Retinal pigment epithelial cell (primary cell): ENCODE measurements around the gene LZTR1.
"Not testable (repeated sequence)": the region's sequence is repeated elsewhere in the genome, so short reads cannot be mapped to it uniquely, and the experiment has no call there.

Experiments
- DNase-seq: peaks from one replicate; pipeline ENCODE4 v3.0.0-alpha.2; 2010; ENCODE audit warnings: low read depth
- H3K4me3 ChIP-seq: 2 replicates; pipeline ENCODE4 v1.5.1; 2011; ENCODE audit warnings: mild to moderate bottlenecking, low read length, control low read depth, moderate library complexity
- TF ChIP-seq, protein P1 (sequence below): conservative IDR thresholded peaks from 2 replicates; pipeline ENCODE4 v1.5.1; 2011; ENCODE audit warnings: low read depth, low read length, control low read depth, inconsistent platforms

The LZTR1 gene

DNA sequence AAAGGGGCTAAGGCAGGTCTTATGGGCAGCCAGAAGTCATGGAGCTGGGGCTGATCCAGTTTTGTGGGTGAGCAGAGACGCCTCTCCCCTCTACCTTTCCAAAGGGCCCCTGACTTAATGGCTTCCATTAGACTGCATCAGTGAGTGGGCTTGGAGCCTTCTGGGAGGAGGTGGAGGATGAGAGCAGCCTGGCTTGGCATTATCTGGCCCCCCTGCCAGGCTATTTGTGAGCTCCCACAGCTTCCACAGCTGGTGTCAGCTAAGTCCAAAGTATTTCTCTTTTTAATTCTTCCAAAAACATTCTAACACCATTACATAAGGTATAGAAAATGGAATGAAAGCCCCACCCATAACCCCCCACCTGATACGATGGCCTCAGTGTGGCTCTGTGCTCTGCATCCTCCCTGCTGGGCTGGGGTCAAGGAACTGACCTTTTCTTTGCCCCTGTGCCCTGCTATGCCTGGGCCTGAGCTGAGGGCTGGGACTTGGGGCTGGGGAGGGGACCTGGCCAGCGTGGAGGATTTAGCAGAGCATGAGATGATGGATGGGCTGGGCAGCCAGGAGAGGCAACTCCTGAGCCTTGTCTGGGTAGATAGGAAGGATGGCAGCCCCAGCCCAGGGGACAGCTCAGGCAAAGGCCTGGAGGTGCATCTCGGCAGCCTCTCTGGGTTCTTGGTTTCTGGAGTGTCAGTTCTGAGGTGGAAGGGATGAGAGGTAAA is 11.0 kb upstream of the LZTR1 start:
- TF ChIP-seq, protein P1, sequence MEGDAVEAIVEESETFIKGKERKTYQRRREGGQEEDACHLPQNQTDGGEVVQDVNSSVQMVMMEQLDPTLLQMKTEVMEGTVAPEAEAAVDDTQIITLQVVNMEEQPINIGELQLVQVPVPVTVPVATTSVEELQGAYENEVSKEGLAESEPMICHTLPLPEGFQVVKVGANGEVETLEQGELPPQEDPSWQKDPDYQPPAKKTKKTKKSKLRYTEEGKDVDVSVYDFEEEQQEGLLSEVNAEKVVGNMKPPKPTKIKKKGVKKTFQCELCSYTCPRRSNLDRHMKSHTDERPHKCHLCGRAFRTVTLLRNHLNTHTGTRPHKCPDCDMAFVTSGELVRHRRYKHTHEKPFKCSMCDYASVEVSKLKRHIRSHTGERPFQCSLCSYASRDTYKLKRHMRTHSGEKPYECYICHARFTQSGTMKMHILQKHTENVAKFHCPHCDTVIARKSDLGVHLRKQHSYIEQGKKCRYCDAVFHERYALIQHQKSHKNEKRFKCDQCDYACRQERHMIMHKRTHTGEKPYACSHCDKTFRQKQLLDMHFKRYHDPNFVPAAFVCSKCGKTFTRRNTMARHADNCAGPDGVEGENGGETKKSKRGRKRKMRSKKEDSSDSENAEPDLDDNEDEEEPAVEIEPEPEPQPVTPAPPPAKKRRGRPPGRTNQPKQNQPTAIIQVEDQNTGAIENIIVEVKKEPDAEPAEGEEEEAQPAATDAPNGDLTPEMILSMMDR = no peak
- no peak overlapping the region for H3K4me3 ChIP-seq

DNA sequence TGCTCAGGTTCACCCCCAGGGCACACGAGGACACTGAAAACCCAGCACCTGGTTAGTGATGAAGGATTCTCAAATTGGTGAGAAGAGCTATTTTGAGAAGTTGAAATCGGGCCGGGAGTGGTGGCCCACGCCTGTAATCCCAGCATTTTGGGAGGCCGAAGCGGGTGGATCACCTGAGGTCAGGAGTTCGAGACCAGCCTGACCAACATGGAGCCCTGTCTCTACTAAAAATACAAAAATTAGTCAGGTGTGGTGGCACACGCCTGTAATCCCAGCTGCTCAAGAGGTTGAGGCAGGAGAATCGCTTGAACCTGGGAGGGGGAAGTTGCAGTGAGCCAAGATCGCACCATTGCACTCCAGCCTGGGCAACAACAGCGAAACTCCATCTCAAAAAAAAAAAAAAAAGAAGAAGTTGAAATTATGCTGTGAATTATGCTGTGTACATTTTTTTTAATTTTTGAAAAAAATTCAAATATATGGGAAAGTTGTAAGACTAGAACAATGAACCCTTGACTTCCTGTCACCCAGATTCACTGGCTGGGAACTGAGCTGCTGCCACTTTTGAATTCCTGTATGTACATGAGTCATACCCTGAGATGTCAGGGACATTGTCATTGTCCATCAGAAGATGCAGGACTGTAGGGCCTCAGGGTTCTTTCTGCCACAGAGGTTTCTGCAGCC is 9.9 kb upstream of the LZTR1 start:
- not testable (repeated sequence) for H3K4me3 ChIP-seq, DNase-seq

More for the DNA sequence above, 11.0 kb upstream of the LZTR1 start:
- DNase-seq = no peak

DNA sequence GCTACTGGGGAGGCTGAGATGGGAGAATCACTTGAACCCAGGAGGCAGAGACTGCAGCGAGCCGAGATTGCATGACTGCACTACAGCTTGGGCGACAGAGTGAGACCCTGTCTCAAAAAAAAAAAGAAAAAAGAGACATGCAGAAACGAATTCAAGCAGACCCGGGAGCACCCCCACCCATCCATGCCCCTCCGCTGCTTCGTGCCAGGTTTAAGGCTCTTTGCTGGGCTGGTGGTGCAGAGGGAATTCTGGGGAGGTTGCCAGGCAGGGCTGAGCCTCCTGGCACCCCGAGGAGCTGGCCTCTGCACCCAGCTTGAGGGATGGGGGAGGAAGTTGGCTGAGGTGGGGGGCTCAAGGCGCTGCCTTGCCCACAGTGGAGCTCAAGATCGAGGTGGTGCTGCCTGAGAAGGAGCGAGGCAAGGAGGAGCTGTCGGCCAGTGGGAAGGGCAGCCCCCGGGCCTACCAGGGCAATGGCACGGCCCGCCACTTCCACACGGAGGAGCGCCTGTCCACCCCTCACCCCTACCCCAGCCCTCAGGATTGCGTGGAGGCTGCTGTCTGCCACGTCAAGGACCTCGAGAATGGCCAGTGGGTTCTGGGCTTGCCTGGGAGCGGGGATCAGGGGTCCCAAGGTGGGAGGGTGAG is 9.0 kb upstream of the LZTR1 start:
- TF ChIP-seq, protein P1 = no peak
- H3K4me3 ChIP-seq = no peak overlapping the region
- no peak for DNase-seq

DNA sequence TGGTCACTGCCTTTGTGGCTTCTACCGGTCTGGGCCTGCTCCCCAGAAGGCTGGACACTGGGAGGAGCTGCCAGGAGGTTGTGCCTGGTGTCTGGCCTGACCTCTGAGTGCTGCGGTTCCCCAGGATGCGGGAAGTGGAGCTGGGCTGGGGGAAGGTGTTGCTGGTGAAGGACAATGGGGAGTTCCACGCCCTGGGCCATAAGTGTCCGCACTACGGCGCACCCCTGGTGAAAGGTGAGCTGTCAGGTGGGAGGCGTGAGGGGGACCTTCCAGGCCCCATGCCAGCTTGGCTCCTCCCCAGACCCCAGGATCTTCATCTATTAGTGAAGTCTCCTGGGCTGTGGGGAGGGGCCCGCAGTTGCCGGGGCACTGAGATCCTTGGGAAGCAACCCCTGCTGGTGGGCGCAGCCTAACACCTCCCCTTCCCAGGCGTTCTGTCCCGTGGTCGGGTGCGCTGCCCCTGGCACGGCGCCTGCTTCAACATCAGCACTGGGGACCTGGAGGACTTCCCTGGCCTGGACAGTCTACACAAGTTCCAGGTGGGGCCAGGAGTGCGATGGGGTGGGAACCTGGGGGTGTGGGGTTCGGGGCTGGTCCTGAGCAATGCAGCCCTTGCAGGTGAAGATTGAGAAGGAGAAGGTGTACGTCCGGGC is 8.3 kb upstream of the LZTR1 start:
- no peak overlapping the region for H3K4me3 ChIP-seq
- TF ChIP-seq, protein P1 = no peak
- no peak for DNase-seq

DNA sequence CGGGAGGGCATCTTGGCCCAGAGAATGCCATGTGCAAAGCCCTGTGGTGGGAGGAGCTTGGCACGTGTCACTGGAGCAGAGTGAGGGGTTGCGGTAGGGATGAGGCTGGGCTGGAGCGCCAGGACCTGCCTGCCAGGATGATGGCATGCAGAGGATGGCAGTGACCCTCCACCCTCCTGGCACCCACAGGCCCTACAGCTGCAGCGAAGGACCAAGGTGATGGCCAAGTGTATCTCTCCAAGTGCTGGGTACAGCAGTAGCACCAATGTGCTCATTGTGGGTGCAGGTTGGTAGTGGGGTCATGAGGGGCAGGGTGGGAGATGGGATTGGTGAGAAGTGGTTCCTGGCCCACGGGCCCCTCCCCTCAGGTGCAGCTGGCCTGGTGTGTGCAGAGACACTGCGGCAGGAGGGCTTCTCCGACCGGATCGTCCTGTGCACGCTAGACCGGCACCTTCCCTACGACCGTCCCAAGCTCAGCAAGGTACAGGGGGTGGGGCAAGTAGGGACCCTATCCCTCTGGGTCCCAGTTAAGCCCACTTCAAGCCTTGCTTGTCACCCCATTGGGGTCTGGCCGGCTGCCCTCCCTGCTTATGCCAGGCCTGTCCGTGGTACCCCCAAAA is 7.7 kb upstream of the LZTR1 start:
- TF ChIP-seq, protein P1 = no peak
- H3K4me3 ChIP-seq = no peak overlapping the region
- no peak for DNase-seq

DNA sequence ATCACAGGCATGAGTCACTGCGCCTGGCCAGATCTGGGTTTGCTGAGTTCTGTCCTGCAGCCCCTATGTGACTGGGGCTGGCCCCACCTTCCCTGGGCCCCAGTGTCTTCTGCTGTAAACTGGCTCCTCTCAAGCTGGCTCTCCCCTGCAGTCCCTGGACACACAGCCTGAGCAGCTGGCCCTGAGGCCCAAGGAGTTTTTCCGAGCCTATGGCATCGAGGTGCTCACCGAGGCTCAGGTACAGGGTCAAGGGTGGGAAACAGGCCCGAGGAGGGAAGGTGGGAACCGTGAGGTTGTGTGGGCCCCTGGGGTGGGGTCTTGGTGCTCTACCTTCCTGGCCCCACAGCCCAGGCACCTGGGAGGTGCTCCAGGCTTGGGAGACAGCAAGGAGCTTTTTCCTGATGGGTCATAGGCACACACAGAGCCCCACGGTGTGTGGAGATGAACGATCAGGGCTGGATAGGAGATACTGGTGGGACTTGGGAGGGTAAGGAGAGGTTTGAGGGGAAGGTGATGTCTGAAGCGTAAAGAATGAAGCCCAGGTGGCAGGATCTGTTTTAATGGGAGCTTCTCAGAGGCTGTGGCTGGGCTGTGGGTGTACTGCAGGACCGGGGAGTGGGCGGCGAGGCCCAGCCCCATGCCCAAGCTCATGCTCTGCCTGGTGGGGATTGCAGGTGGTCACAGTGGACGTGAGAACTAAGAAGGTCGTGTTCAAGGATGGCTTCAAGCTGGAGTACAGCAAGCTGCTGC is 6.4 kb upstream of the LZTR1 start:
- DNase-seq = no peak
- TF ChIP-seq, protein P1 = no peak
- no peak overlapping the region for H3K4me3 ChIP-seq
